Suppressor macrophage treated with lipopolysaccharide for 4 hours (primary cell): ENCODE measurements around the gene RDH12.

Source experiments
- DNase-seq: peaks from one replicate; pipeline ENCODE4 v3.0.0-alpha.2; 2020

RDH12 gene

GRCh38 chr14:67701492-67701891, at the start of gene RDH12:
Gene RDH12, plus strand, starts transcription at chr14:67701886. Its CDS starts 20,757 bp downstream, at chr14:67722643.
- DNase-seq, result peak; percentile 9

- peak; percentile 28 for DNase-seq
Measured at GRCh38 chr14:67652189-67652588, 49.5 kb upstream of the RDH12 start.

- no peak for DNase-seq
Measured at GRCh38 chr14:67653651-67654280, 47.9 kb upstream of the RDH12 start.

DNA sequence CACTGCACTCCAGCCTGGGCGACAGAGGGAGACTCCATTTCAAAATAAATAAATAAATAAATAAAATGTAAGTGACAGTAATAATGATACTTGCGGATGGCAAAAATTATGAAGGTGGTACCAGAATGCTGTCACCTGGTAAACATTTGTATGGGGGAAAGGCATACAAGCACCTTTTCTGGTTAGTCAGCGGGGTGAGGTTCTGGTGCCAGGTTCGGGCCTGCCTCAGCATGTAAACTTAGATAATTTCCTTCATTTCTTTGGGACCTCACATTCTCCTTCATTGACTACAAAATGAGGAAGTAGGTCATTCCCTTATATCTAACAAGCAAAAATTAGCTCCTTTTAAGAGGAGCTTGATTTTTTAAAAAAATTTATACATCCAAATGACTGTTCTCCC, 38.1 kb upstream of the RDH12 start:
- DNase-seq, result no peak

DNA sequence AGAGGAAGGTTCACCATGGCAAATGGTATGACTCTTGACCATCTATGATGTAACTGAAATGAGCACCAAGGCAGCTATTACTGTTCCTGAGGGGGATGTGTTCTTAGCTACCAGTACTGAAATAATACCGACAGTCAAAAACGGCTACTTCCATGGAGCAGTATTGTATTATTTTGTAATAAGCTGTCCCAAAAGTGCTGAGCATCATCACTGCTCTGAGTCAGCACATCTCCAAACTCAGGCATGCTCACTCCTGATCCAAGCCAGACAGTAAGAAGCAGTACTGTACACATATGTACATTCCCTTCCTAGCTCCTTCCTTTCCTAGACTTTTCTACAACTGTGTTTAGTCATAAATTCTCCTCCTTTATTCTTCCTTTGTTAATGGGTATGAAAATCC, 35.8 kb upstream of the RDH12 start:
- DNase-seq, result peak; percentile 45

- DNase-seq, result peak; percentile 71
Measured at GRCh38 chr14:67666750-67667449, 34.8 kb upstream of the RDH12 start.

GRCh38 chr14:67668559-67668958, 33.1 kb upstream of the RDH12 start:
- DNase-seq, result no peak

DNA sequence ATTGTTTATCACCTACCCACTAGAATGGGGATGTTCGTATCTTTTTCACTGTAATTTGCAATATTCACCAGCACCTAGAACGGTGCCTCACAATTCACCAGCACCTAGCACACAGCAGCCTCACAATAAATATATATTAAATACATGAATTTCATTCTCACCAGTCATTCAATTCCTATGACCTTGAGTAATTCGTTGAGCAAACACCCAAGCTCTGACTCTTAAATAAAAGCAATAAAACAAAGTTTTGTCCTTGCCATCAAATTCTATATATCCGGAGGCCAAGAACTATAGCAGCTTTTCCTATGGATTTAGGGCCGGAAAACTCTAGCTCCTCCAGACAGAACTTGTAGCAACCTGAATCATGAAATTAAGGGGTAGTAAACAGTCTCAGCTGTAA, 28.2 kb upstream of the RDH12 start:
- DNase-seq, result no peak

- peak; percentile 71 for DNase-seq
Measured at GRCh38 chr14:67674139-67674479, 27.6 kb upstream of the RDH12 start.

DNA sequence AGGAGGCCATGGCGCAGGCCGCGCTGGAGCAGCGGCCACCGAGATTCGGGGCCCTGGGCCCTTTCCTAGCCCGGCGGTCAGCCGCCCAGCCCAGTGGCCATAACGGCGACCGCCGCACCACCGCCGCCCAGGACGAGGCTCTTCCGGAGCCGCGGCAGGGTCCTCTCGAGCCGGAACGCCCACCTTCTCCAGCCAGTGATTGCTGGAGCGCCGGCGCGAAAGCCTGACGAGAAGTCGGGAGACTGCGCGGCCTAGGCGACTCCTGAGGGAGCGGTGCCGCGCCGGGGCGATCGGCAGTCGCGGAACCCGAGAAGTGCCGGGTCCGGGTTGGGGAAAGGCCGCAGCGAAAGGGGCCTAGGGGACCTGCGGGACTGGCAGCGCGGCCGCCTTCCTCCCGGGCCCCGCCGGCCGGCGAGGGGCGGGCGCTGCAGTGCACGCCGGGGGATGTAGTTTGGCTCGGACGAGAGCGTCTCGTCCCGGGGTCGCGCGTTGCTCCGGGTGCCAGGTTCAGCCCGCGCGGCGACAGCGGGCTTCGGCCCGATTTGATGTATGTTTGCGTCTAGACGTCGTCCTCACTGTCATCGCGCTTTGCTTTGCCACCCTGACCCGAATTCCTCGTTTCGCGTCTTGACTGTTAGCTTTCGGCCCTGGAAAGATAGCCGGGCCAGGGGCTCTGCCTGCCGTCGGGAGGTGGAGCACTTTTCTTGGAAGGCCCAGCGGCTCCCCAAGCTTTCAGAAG, 27.0 kb upstream of the RDH12 start, which contains the start of gene VTI1B:
TSS of gene VTI1B (minus strand) at position 153 of the 739 bp plus-strand sequence. CDS start at position 10, 143 bp downstream.
- DNase-seq, result peak; percentile 83

- DNase-seq, result no peak
Measured at GRCh38 chr14:67675219-67675582, 26.5 kb upstream of the RDH12 start.

DNA sequence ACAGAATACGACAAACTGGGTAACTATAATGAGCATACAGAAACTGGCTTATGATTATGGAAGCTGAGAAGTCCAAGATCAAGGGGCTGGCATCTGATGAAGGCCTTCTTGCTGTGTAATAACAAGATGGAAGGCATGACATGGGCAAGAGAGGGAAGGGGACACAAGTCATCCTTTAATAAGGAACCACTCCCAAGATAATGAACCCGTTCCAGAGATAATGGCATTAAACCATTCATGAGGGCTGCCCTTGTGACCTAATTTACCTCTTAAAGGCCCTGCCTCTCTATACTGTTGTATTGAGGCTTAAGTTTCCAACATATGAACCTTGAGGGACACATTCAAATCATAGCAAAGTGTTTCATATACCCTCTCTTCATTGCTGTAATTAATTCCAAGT, 22.7 kb upstream of the RDH12 start:
- DNase-seq, result no peak

DNA sequence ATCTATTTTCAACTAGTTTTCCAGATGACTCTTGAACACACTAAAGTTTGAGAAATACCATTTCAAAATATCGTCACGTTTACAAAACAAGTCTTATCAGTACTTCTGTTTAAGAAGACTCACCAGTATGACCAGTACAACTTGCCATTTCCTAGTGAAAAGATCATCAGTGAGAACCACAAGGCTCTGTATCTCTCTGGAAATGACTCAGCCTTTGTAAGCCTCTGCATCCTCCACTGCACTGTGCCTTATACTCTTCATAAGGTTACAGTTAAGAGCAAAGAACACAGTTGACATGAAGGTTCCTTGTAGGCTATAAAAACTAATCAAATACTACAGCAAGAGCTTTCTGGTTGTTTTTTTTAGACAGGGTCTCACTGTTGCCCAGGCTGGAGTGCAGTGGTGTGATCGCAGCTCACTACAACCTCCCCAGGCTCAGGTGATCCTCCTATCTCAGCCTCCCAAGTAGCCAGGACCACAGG, 21.5 kb upstream of the RDH12 start:
- peak; percentile 84 for DNase-seq

- DNase-seq, result peak; percentile 90
Measured at GRCh38 chr14:67680941-67681340, 20.7 kb upstream of the RDH12 start.

- DNase-seq, result no peak
Measured at GRCh38 chr14:67683842-67684241, 17.8 kb upstream of the RDH12 start.

GRCh38 chr14:67690011-67690410, 11.7 kb upstream of the RDH12 start:
- no peak for DNase-seq

DNA sequence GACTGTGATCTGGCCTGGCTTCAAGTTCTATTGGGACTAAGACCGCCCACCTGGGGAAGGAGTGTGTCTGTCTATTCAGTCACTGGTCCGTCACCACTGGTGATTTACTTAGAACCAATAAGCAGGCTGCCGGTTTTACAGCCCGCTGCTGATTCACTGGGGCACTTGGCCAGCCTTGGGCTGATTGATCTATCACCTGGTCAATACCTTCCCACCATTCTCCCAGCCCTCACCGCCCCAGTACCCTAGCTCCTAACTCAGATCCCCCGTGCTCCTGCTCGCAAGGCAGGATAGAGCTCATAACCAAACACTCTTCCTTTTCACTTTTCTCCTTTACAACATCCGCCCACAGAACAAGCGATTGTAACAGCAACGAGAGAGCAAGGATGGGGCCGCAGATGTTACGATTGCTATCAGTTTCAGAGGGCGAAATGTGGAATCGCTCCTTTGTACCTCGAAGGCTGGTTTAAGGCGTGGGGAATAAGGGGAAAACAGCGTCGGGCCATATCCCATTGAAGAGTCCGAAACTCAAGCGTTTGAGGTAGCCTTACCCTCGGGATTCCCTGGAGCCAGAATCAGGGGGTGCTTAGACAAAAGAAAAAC, 6.8 kb upstream of the RDH12 start:
- peak; percentile 88 for DNase-seq

- DNase-seq, result peak; percentile 92
Measured at GRCh38 chr14:67695394-67695949, 6.2 kb upstream of the RDH12 start, which contains the start of gene RDH11. Gene RDH11, minus strand, starts transcription at chr14:67695764. Its CDS starts 61 bp downstream, at chr14:67695703.

DNA sequence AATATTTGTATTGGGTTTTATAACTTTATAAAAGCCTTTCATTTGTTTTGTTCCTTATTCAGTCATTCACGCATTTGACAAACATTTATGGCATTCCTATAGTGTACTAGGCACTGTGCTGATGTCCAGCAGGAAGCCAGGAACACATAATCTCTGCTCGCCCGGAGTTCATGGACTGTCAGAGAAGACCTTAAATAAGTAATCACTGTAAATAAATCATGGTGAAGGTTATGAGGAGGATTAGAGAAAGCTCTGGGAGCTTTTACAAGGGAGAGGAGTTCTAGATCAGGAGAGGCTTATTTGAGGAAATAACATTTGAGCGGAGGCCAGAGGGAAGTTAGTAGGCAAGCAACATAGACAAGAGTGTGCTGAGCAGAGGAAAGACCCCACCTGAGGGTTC, 4.7 kb upstream of the RDH12 start:
- DNase-seq, result no peak

GRCh38 chr14:67698179-67698578, 3.5 kb upstream of the RDH12 start:
- no peak for DNase-seq

DNA sequence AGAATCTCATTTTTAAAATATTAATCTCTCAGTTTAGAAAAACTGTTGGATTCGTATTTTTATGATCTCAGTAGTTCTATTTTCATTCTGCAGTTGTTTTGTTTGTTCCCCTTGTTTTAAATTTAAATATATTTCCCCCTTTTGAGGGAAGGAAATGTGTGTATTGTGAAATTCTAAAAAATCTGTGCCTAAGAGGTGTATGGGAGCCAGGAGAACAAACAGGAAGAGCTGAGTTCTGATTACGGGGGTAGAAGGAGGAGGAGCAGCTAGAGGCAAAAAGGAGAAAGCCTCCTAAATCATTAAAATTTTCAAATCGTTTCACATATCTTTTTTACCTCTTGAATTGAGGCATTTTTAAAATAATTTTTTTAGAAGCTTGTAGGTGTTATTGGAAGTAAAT, 2.3 kb downstream of the RDH12 start:
- DNase-seq, result peak; percentile 14

DNA sequence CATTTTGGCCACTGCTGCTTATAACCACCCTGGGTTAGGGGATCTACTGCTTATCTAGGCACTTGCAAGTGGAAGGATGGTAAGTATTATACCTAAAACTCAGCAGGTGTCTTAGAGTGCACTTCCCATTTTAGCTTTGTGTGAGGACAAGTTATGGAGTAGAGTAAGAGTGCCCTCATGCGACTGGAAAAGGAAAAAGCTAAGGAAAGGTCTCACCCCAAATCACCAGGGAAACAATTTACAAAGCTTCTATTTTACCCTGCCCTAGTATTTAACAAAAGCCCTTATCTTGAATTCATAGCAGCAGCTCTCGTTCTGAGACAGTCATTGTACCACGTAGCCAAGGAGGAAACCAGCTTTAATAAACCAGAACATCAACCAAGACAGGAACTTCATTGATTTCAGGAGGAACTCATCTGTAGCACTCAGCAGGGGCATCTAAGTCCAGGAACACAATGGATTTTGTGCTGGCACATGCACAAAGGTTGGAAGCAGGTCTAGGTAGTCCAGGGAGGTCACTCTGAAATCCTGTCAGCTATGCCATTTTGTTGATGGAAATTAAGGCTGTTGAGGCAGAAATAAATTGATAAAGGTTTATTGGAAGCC, 2.9 kb downstream of the RDH12 start:
- peak; percentile 69 for DNase-seq

DNA sequence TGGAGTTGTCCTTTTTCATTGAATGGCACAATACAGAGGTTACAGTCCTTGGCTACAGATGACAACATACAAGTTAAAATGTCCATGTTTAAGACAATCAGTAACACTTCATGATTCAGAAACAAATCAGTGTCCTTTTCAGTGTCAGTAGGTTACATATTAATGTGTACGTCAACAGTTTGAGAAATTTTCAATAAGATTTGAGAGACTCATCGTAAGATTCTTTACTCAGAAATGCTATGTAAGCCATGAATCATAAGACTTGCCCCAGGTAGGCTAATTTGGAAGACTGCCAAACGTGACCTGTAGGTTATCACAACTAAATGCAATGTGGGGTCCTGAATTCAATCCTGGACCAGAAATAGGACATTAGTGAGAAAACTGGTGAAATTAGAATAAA, 3.5 kb downstream of the RDH12 start:
- no peak for DNase-seq
